ENCODE data around the gene PRKAG2. TPM values are rescaled to one million over a fixed set of nuclear protein-coding genes. Genes with fewer than 3 reads are reported as not detected.
A peak's percentile ranks its signal among the peaks of the same experiment; 100 is the strongest.

Gene PRKAG2
- total RNA-seq, 1 donor from 2014 or later, result 35.6 TPM

DNA sequence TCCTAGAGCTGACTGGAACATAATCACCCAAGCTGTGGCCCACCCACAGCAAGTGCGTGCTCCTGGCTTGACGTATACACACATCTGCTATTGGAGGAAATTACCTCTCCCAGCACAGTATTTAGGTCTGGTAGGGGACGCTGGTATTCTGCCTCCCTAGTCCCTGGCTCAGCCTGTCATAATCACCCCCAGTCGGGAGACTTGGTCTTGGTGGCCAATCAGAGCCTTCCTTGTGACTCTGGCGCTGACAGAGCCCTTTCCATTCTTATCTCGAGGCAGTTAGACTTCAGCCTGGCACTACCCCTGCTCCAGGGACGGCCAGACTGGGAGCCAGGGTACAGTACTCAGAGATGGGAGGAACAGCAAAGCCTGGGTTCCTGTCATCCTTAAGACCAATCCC, 14.3 kb upstream of the PRKAG2 start:
- intact Hi-C loops (cut with DNase I), result no loop called here
- no peak for ATAC-seq

DNA sequence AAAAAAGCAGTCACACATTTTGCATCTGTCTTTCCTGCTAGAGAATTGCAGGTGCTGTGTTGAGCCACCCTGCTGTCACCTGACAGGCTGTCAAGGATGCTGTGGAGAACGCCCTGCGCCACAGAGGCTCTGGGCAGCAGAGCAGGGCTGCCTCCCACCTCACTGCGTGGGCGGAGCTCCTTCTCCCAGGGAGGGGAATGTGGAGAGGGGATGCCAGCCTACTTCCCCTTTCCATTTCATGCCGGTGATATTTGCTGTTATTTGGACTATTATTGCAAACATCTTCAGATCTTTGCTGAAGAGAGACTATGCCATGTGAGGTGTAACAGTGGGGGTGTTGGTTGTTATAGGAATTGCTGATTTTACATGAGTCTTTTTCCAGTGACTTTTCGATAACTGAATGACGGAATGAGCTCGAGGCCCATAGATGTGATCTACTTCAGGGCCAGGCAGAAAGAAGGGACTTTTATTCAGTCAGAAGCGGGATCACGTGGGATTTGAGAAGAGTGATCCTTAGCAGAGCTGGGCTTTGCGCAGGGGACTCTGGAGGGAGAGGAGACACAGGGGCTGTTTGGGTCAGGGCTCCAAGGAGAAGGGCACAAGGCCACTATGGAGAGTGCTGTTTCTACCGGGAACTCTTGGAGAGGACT, 13.6 kb upstream of the PRKAG2 start:
- intact Hi-C loops (cut with DNase I), result no loop called here
- no peak for DNase-seq
- Histone ChIP-seq H3K36me3 (no peaks in the 10 kb centered on the region), H3K9me3 (no peaks in the 10 kb centered on the region), H3K4me3 (no peak overlapping the region), H3K4me1 (no peaks in the 10 kb centered on the region), H3K27me3 (peaks cover 4% of the 10 kb centered on the region), H3K27ac (no peak overlapping the region)
- ATAC-seq, result peak; percentile 54
- TF ChIP-seq, protein P1, sequence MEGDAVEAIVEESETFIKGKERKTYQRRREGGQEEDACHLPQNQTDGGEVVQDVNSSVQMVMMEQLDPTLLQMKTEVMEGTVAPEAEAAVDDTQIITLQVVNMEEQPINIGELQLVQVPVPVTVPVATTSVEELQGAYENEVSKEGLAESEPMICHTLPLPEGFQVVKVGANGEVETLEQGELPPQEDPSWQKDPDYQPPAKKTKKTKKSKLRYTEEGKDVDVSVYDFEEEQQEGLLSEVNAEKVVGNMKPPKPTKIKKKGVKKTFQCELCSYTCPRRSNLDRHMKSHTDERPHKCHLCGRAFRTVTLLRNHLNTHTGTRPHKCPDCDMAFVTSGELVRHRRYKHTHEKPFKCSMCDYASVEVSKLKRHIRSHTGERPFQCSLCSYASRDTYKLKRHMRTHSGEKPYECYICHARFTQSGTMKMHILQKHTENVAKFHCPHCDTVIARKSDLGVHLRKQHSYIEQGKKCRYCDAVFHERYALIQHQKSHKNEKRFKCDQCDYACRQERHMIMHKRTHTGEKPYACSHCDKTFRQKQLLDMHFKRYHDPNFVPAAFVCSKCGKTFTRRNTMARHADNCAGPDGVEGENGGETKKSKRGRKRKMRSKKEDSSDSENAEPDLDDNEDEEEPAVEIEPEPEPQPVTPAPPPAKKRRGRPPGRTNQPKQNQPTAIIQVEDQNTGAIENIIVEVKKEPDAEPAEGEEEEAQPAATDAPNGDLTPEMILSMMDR (IDR thresholded peaks at IDR 0.05), result no peak

More for the DNA sequence above, 14.3 kb upstream of the PRKAG2 start:
- TF ChIP-seq, protein P1 (IDR thresholded peaks at IDR 0.05), result no peak
- DNase-seq, result no peak
- peaks cover 4% of the 10 kb centered on the region for H3K27me3 ChIP-seq
- no peak overlapping the region for H3K27ac ChIP-seq
- no peaks in the 10 kb centered on the region for H3K4me1 ChIP-seq
- H3K36me3 ChIP-seq, result no peaks in the 10 kb centered on the region
- no peaks in the 10 kb centered on the region for H3K9me3 ChIP-seq
- no peak overlapping the region for H3K4me3 ChIP-seq

DNA sequence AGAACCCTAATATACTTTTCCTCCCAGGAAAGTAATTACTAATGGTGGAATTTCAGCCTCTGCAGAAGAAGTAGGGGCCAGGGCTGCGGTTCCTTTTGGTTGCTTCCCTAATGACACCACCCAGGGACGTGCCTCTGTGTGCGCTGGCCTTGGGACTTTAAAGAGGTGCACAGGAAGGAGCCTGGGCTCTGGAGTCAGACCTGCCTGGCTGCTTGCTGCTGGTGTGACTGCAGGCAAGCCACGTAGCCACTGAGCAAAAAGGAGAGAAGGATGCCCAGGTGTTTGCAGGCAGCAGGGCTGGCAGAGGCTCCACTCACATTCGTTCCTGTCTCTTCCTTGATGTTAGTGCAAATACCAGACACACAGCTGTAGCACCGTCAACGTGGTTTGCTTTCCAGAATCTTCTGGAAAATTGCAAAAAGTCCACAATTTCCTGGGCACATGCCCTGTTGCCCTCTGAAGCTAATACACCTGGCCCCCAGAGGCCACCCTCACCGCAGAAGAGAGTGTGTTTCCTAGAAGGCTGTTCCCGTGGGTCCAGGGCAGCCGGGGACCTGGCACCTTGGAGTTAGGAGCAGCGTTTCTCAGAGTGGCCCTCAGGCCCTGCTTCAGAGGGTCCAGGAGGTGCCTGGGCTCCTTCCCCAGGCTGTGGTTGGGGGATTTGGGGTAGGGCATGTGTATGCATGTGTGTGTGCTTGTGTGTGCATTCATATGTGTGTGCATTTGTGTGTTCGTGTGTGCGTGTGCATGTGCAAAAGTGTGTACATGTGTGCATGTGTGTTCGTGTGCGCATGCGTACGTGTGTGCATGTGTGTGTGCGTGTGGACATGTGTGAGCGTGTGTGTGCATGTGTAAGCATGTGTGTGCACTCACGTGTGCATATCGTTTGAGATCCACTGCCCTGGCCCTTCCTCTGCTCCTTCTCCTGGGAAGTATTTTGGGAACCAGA, 12.8 kb upstream of the PRKAG2 start:
- no peak overlapping the region for H3K4me3 ChIP-seq
- ATAC-seq (no peak), DNase-seq (no peak)
- H3K4me1 ChIP-seq, result no peaks in the 10 kb centered on the region
- no peak overlapping the region for H3K27ac ChIP-seq
- TF ChIP-seq, protein P1 (IDR thresholded peaks at IDR 0.05), result no peak
- H3K27me3 ChIP-seq, result peaks cover 4% of the 10 kb centered on the region
- intact Hi-C loops (cut with DNase I), result no loop called here
- H3K36me3 ChIP-seq, result no peaks in the 10 kb centered on the region
- H3K9me3 ChIP-seq, result no peaks in the 10 kb centered on the region

DNA sequence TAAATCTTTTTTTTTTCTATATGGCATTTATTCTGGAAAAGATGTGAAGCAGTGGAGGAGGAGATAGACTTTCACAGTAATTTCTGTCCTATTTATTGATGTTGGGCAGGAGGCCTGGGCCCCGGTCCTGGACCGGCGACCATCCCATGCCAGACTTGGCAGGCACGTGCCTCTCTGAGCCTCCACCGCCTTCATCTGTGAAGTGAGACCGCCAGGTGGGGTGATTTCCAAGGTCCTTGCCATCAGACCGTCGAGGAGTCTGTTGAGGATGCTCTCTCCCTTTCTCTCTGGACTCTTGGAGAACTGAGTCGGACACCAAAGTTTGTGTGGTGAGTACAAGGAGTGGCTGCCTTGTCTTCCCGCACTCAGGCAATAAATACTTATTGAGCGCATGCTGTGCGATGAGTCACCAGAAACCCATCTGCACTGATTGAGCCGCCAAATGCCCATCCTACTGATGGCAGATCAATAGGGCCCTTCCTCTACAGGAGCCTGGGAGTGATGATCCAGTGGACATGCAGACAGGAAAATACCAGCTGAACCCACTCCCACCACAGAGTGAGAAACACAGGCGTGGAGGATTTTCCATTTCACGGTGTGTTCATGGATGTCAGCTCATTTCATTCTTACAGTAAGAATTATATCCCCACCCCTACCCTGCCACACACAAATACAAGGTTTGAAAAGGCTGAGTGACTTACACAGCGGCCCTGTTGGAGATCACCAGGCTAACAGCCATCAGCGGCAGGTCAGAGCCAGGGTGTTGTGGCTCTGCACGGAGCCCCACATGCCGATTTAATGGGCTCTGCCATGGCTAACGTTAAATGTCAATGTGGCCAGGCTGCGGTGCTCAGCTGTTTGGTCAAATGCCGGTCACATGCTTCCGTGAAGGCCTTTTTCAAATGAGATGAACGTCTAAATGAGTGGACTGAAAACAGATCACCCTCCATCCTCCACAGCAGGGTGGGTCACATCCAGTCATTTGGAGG, 11.5 kb upstream of the PRKAG2 start:
- no peak overlapping the region for H3K27ac ChIP-seq
- peaks cover 4% of the 10 kb centered on the region for H3K27me3 ChIP-seq
- H3K4me3 ChIP-seq, result no peak overlapping the region
- H3K36me3 ChIP-seq, result no peaks in the 10 kb centered on the region
- DNase-seq, result no peak
- no peaks in the 10 kb centered on the region for H3K9me3 ChIP-seq
- intact Hi-C loops (cut with DNase I), result no loop called here
- H3K4me1 ChIP-seq, result no peaks in the 10 kb centered on the region
- no peak for ATAC-seq
- TF ChIP-seq, protein P1 (IDR thresholded peaks at IDR 0.05), result no peak

DNA sequence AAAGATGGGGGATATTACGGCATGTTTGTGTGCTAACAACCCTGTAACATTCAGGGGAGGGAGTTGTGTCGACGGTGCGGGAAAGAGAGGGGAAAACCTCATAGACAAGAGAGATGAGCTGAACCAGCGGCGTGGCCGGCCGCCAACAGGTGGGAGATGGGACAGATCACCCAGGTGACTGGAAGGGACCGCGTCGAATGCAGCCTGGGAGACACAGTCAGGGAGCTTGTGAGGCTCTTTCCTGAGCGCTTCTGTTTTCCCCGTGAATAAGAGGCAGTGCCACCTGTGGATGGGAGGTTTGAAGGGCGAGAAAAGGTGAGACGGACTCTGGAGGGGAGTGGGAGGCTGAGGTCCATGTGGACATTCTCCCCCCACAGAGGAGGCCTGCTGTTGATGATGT, 9.9 kb upstream of the PRKAG2 start:
- no peak for DNase-seq
- Histone ChIP-seq H3K27ac (no peak overlapping the region), H3K4me1 (no peaks in the 10 kb centered on the region), H3K36me3 (no peaks in the 10 kb centered on the region), H3K27me3 (peaks cover 4% of the 10 kb centered on the region), H3K9me3 (no peaks in the 10 kb centered on the region), H3K4me3 (no peak overlapping the region)
- intact Hi-C loops (cut with DNase I), result no loop called here
- ATAC-seq, result no peak
- TF ChIP-seq, protein P1 (IDR thresholded peaks at IDR 0.05), result no peak

Measured in upper lobe of right lung (tissue), 1 donor.